ENCODE measurements around the gene ADAM10.

DNA sequence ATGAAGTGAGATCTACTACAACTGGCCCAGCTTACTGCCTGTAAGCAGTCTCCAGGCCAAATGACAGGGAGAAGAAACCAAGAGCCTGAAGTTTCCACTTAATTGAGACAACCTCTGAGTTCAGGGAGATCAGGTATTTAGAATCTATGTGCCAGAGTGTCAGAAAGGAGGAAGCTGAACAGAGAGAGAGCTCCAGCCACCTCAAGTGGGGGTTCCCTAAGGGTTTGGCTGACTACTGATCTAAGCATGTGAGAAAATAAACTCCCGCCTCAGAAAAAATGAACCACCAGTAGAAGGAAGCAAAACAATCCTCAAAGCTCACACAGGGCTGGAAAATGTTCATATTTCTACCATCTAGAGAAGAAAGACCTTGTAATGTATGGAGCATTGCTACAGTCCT lies 25.0 kb downstream of the ADAM10 start:
- TF ChIP-seq, protein P1, sequence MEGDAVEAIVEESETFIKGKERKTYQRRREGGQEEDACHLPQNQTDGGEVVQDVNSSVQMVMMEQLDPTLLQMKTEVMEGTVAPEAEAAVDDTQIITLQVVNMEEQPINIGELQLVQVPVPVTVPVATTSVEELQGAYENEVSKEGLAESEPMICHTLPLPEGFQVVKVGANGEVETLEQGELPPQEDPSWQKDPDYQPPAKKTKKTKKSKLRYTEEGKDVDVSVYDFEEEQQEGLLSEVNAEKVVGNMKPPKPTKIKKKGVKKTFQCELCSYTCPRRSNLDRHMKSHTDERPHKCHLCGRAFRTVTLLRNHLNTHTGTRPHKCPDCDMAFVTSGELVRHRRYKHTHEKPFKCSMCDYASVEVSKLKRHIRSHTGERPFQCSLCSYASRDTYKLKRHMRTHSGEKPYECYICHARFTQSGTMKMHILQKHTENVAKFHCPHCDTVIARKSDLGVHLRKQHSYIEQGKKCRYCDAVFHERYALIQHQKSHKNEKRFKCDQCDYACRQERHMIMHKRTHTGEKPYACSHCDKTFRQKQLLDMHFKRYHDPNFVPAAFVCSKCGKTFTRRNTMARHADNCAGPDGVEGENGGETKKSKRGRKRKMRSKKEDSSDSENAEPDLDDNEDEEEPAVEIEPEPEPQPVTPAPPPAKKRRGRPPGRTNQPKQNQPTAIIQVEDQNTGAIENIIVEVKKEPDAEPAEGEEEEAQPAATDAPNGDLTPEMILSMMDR (IDR thresholded peaks at IDR 0.05): no peak
- no peak for TF ChIP-seq POLR2A (IDR thresholded peaks at IDR 0.05)
